Breast epithelium (tissue), 3 donors: ENCODE measurements around the gene NAV3.

Experiments used
- CTCF ChIP-seq, 3 donors: fragments of 450-650 bp; IDR thresholded peaks; one replicate each; pipeline ENCODE4 v1.5.1; 2016 to 2017; ENCODE audit warnings: antibody characterized with exemption in 3 of 3, mild to moderate bottlenecking in 3 of 3, moderate library complexity in 3 of 3
- POLR2A ChIP-seq: fragments of 450-650 bp; IDR thresholded peaks from one replicate; pipeline ENCODE4 v1.6.1; 2016; ENCODE audit warnings: antibody characterized with exemption, mild to moderate bottlenecking, moderate library complexity
- POLR2AphosphoS5 ChIP-seq, 3 donors: sonication (generic); formaldehyde crosslinking; IDR thresholded peaks; one replicate each; pipeline ENCODE4 v1.6.1; 2017; ENCODE audit warnings: antibody characterized with exemption in 3 of 3

GRCh38 chr12:78155546-78155945, 324.9 kb downstream of the NAV3 start:
- TF ChIP-seq CTCF (IDR thresholded peaks at IDR 0.05) (no peak), POLR2A (no peak), POLR2AphosphoS5 (IDR thresholded peaks at IDR 0.05) (no peak)
